ENCODE data around the gene B4GALNT4.
"Not testable (repeated sequence)": the region's sequence is repeated elsewhere in the genome, so short reads cannot be mapped to it uniquely, and the experiment has no call there.

The B4GALNT4 gene

GRCh38 chr11:369336-370018, at the start of gene B4GALNT4:
TSS of gene B4GALNT4 (plus strand) at chr11:369499. CDS start at chr11:369804, 305 bp downstream.
- peak; percentile 40 for DNase-seq

GRCh38 chr11:319888-320273, 49.4 kb upstream of the B4GALNT4 start:
- not testable (repeated sequence) for DNase-seq

- no peak for DNase-seq
Observed at GRCh38 chr11:324156-324555, 45.1 kb upstream of the B4GALNT4 start.

GRCh38 chr11:324593-325517, 44.4 kb upstream of the B4GALNT4 start:
- not testable (repeated sequence) for DNase-seq

GRCh38 chr11:325796-326591, 43.3 kb upstream of the B4GALNT4 start:
- no peak for DNase-seq

- no peak for DNase-seq
Observed at GRCh38 chr11:326592-326841, 42.8 kb upstream of the B4GALNT4 start.

- peak; percentile 63 for DNase-seq
Observed at GRCh38 chr11:326842-327580, 42.3 kb upstream of the B4GALNT4 start.

- DNase-seq = no peak
Observed at GRCh38 chr11:327581-327923, 41.7 kb upstream of the B4GALNT4 start.

- no peak for DNase-seq
Observed at GRCh38 chr11:328012-328411, 41.3 kb upstream of the B4GALNT4 start.

GRCh38 chr11:328516-329100, 40.7 kb upstream of the B4GALNT4 start:
- not testable (repeated sequence) for DNase-seq

GRCh38 chr11:329886-330253, 39.4 kb upstream of the B4GALNT4 start:
- no peak for DNase-seq

- no peak for DNase-seq
Observed at GRCh38 chr11:330307-330693, 39.0 kb upstream of the B4GALNT4 start.

GRCh38 chr11:330694-331357, 38.5 kb upstream of the B4GALNT4 start:
- no peak for DNase-seq

- DNase-seq = no peak
Observed at GRCh38 chr11:331358-332060, 37.8 kb upstream of the B4GALNT4 start.

- DNase-seq = no peak
Observed at GRCh38 chr11:332651-333480, 36.4 kb upstream of the B4GALNT4 start.

GRCh38 chr11:333616-334263, 35.6 kb upstream of the B4GALNT4 start:
- not testable (repeated sequence) for DNase-seq

GRCh38 chr11:334264-334994, 34.9 kb upstream of the B4GALNT4 start:
- no peak for DNase-seq

GRCh38 chr11:335779-336658, 33.3 kb upstream of the B4GALNT4 start:
- DNase-seq = no peak
